Trophoblast cell (in vitro differentiated cells and primary cell): ENCODE measurements around the gene IL1RAP.

Experiments
- DNase-seq, 2 donors: peaks; one replicate each; pipeline ENCODE4 v3.0.0-alpha.2; 2016
- H2AFZ ChIP-seq: 2 replicates; pipeline ENCODE4 v1.6.1; 2013; ENCODE audit warnings: low read length, moderate library complexity, mild to moderate bottlenecking; ENCODE audit not compliant: insufficient read depth, poor library complexity
- H2AK5ac ChIP-seq: 2 replicates; pipeline ENCODE4 v1.6.1; 2013; ENCODE audit warnings: mild to moderate bottlenecking, low read length
- H2BK120ac ChIP-seq: 2 replicates; pipeline ENCODE4 v1.6.1; 2013; ENCODE audit warnings: low read length, mild to moderate bottlenecking, moderate library complexity; ENCODE audit not compliant: insufficient read depth, poor library complexity
- H2BK12ac ChIP-seq: 2 replicates; pipeline ENCODE4 v1.6.1; 2013; ENCODE audit warnings: mild to moderate bottlenecking, low read length, moderate library complexity
- H2BK5ac ChIP-seq: 2 replicates; pipeline ENCODE4 v1.6.1; 2013; ENCODE audit warnings: low read length, low read depth, moderate library complexity, mild to moderate bottlenecking; ENCODE audit not compliant: poor library complexity
- H3K14ac ChIP-seq: 2 replicates; pipeline ENCODE4 v1.6.1; 2013; ENCODE audit warnings: mild to moderate bottlenecking, low read length
- H3K18ac ChIP-seq: 2 replicates; pipeline ENCODE4 v1.6.1; 2013; ENCODE audit warnings: mild to moderate bottlenecking, low read length
- H3K23ac ChIP-seq: 2 replicates; pipeline ENCODE4 v1.6.1; 2013; ENCODE audit warnings: low read length
- H3K27ac ChIP-seq: 2 replicates; pipeline ENCODE4 v1.5.1; 2013; ENCODE audit warnings: low read depth, mild to moderate bottlenecking, inconsistent platforms, low read length, moderate library complexity
- H3K27me3 ChIP-seq: 2 replicates; pipeline ENCODE4 v1.6.1; 2013; ENCODE audit warnings: inconsistent platforms, mild to moderate bottlenecking, low read length, moderate library complexity; ENCODE audit not compliant: insufficient read depth
- H3K36me3 ChIP-seq, 2 experiments: 1 replicate in 1 of 2; 2 replicates in 1 of 2; pipeline ENCODE4 v1.6.1; 2013; ENCODE audit warnings: low read length in 2 of 2, mild to moderate bottlenecking in 2 of 2, moderate library complexity in 1 of 2; ENCODE audit not compliant: insufficient read depth in 2 of 2, control insufficient read depth in 1 of 2
- H3K4ac ChIP-seq: 2 replicates; pipeline ENCODE4 v1.6.1; 2013; ENCODE audit warnings: low read depth, mild to moderate bottlenecking, low read length, moderate library complexity
- H3K4me1 ChIP-seq, 2 experiments: 1 replicate in 1 of 2; 2 replicates in 1 of 2; pipeline ENCODE4 v1.6.1; 2013; ENCODE audit warnings: low read length in 2 of 2, mild to moderate bottlenecking in 2 of 2, moderate library complexity in 1 of 2; ENCODE audit not compliant: insufficient read depth in 2 of 2, control insufficient read depth in 1 of 2
- H3K4me2 ChIP-seq: 2 replicates; pipeline ENCODE4 v1.6.1; 2013; ENCODE audit warnings: inconsistent platforms, mild to moderate bottlenecking, low read length, moderate library complexity
- H3K4me3 ChIP-seq: 2 replicates; pipeline ENCODE4 v1.5.1; 2013; ENCODE audit warnings: mild to moderate bottlenecking, low read depth, low read length, inconsistent platforms
- H3K79me1 ChIP-seq: one replicate; pipeline ENCODE4 v1.6.1; 2013; ENCODE audit warnings: low read length
- H3K79me2 ChIP-seq: 2 replicates; pipeline ENCODE4 v1.6.1; 2013; ENCODE audit warnings: low read length, mild to moderate bottlenecking; ENCODE audit not compliant: control insufficient read depth, insufficient read depth, poor library complexity
- H3K9ac ChIP-seq: 2 replicates; pipeline ENCODE4 v1.6.1; 2013; ENCODE audit warnings: mild to moderate bottlenecking, low read length
- H3K9me3 ChIP-seq: 2 replicates; pipeline ENCODE4 v1.6.1; 2013; ENCODE audit warnings: low read depth, mild to moderate bottlenecking, control low read depth, inconsistent platforms, low read length; ENCODE audit not compliant: insufficient read depth
- H4K12ac ChIP-seq: 2 replicates; pipeline ENCODE4 v1.6.1; 2013; ENCODE audit warnings: low read depth, mild to moderate bottlenecking, low read length, moderate library complexity
- H4K8ac ChIP-seq: 2 replicates; pipeline ENCODE4 v1.6.1; 2013; ENCODE audit warnings: low read depth, mild to moderate bottlenecking, low read length, moderate library complexity
- H4K91ac ChIP-seq: one replicate; pipeline ENCODE4 v1.6.1; 2013; ENCODE audit warnings: low read depth, mild to moderate bottlenecking, low read length, moderate library complexity
- WGBS: extraction: QIAGEN DNeasy Blood & Tissue Kit; methylation state at CpG from one replicate; pipeline ENCODE4 v1.1.7; 2013; ENCODE audit warnings: missing lambda C conversion rate; ENCODE audit not compliant: insufficient read length, insufficient coverage; ENCODE audit errors: extremely low coverage; 5-methylcytosine and 5-hydroxymethylcytosine counted together

Gene IL1RAP

DNA sequence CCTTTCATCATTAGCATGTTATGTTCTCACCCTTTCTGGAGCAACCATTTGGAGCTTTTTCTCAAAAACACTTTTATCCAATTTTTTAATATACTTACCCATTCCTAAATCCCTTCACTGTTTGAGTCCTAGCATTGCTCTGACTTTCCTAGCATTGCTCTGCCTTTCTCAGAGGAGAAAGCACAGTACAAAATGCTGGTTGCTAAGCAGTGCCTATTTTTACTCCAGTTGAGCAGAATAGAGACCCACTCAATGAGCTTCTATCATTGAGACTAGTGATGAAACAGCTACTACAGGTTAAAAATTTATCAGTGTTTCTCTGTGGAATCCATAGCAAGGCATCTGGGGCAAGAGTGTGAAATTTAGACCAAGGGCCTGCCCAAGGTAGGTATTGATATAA is 21.8 kb upstream of the IL1RAP start:
- Histone ChIP-seq H3K27me3 (no peaks in the 10 kb centered on the region), H3K36me3 (no peaks in the 10 kb centered on the region), H2BK5ac (no peak overlapping the region), H3K79me1 (no peaks in the 10 kb centered on the region), H3K4me3 (no peak overlapping the region), H2BK12ac (no peak overlapping the region), H3K23ac (no peak overlapping the region), H3K4ac (no peak overlapping the region), H3K4me1 (peaks cover 2 to 4% of the 10 kb centered on the region in 2 experiments), H3K9ac (no peak overlapping the region), H4K91ac (no peak overlapping the region), H3K18ac (no peak overlapping the region), H3K9me3 (no peaks in the 10 kb centered on the region), H3K27ac (no peak overlapping the region), H4K12ac (no peak overlapping the region), H4K8ac (no peak overlapping the region), H3K4me2 (no peak overlapping the region), H3K79me2 (no peaks in the 10 kb centered on the region), H2AK5ac (no peak overlapping the region), H2BK120ac (no peak overlapping the region), H3K14ac (no peak overlapping the region), H2AFZ (no peak overlapping the region)
- DNase-seq, result no peak

DNA sequence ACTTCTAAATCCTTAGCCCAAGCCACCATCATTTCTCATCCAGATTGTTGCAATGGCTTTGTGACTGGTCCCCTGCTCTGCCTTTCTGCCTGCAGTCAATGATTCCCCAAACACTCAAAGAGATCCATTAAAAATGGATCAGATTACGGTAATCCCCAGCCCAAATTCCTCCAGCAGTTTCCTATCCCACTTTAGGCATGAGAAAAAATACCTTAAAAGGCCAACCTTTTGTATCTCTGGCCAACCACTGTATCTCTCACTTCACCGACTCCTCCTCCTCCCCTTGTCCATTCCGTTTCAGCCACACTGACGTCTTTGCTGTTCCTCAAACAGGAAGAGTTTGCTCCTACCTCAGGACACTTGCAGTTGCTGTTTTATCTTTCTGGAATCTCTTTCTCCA is 20.9 kb upstream of the IL1RAP start:
- no peak overlapping the region for H2AK5ac ChIP-seq
- H4K8ac ChIP-seq, result no peak overlapping the region
- no CpG with 5 or more reads among the region's 4 CpGs for WGBS

GRCh38 chr3:190494907-190495306 is 19.0 kb upstream of the IL1RAP start:
- H3K79me2 ChIP-seq, result no peaks in the 10 kb centered on the region
- DNase-seq, result no peak
- no peak overlapping the region for H2AK5ac ChIP-seq
- no peaks in the 10 kb centered on the region for H3K9me3 ChIP-seq
- H2BK5ac ChIP-seq, result no peak overlapping the region
- H3K4me1 ChIP-seq, result peaks cover 2 to 4% of the 10 kb centered on the region in 2 experiments
- H3K4me2 ChIP-seq, result no peak overlapping the region
- no peak overlapping the region for H4K8ac ChIP-seq
- no peak overlapping the region for H3K4me3 ChIP-seq
- no peak overlapping the region for H2BK12ac ChIP-seq
- H3K4ac ChIP-seq, result no peak overlapping the region
- no peak overlapping the region for H4K91ac ChIP-seq
- no peak overlapping the region for H2AFZ ChIP-seq
- no peaks in the 10 kb centered on the region for H3K36me3 ChIP-seq
- no peaks in the 10 kb centered on the region for H3K79me1 ChIP-seq
- H3K18ac ChIP-seq, result no peak overlapping the region
- no peaks in the 10 kb centered on the region for H3K27me3 ChIP-seq
- no peak overlapping the region for H3K14ac ChIP-seq
- no peak overlapping the region for H3K23ac ChIP-seq
- H3K9ac ChIP-seq, result no peak overlapping the region
- H4K12ac ChIP-seq, result no peak overlapping the region
- no peak overlapping the region for H2BK120ac ChIP-seq
- H3K27ac ChIP-seq, result no peak overlapping the region

More for the DNA sequence above, 20.9 kb upstream of the IL1RAP start:
- Histone ChIP-seq H3K9ac (no peak overlapping the region), H3K18ac (no peak overlapping the region), H3K4me2 (no peak overlapping the region), H3K9me3 (no peaks in the 10 kb centered on the region), H3K23ac (no peak overlapping the region), H3K14ac (no peak overlapping the region), H3K27me3 (no peaks in the 10 kb centered on the region), H3K4me3 (no peak overlapping the region), H3K27ac (no peak overlapping the region), H4K91ac (no peak overlapping the region), H2AFZ (no peak overlapping the region), H4K12ac (no peak overlapping the region), H3K79me2 (no peaks in the 10 kb centered on the region), H2BK5ac (no peak overlapping the region), H3K79me1 (no peaks in the 10 kb centered on the region), H3K36me3 (no peaks in the 10 kb centered on the region), H2BK120ac (no peak overlapping the region), H3K4ac (no peak overlapping the region), H2BK12ac (no peak overlapping the region), H3K4me1 (peaks cover 2 to 4% of the 10 kb centered on the region in 2 experiments)
- DNase-seq, result peak; percentile 30 to 66

GRCh38 chr3:190495354-190495753 is 18.5 kb upstream of the IL1RAP start:
- Histone ChIP-seq H3K4me1 (peaks cover 2 to 4% of the 10 kb centered on the region in 2 experiments), H3K23ac (no peak overlapping the region), H3K14ac (no peak overlapping the region), H3K9me3 (no peaks in the 10 kb centered on the region), H4K8ac (no peak overlapping the region), H2BK12ac (no peak overlapping the region), H3K27ac (no peak overlapping the region), H3K36me3 (no peaks in the 10 kb centered on the region), H3K79me1 (no peaks in the 10 kb centered on the region), H3K27me3 (no peaks in the 10 kb centered on the region), H3K18ac (no peak overlapping the region), H3K79me2 (no peaks in the 10 kb centered on the region), H3K9ac (no peak overlapping the region), H3K4ac (no peak overlapping the region), H3K4me3 (no peak overlapping the region), H2AFZ (no peak overlapping the region), H2BK5ac (no peak overlapping the region), H4K91ac (no peak overlapping the region), H4K12ac (no peak overlapping the region), H2BK120ac (no peak overlapping the region), H2AK5ac (no peak overlapping the region), H3K4me2 (no peak overlapping the region)
- no peak for DNase-seq

DNA sequence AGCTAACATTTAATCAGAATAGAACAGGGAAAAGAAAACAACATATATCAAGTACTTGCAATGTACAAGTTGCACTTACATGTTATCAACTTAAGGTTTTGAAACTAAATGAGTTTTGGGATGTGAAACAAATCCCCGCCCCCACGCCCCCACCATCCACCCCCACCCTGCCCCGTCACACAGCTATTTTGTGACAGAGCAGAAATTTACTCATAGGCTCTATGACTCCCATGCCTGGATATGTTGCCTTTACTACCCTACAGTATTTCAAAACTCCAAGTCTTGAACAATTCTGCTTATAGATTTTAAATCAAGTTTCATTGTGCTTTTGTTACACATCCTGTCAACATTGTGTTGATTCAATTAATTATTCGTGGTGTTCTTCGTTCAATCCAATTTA is 18.1 kb upstream of the IL1RAP start:
- no peak overlapping the region for H4K12ac ChIP-seq
- H3K79me1 ChIP-seq, result no peaks in the 10 kb centered on the region
- no peak overlapping the region for H2BK120ac ChIP-seq
- H2BK5ac ChIP-seq, result no peak overlapping the region
- no peak overlapping the region for H3K23ac ChIP-seq
- H3K4ac ChIP-seq, result no peak overlapping the region
- H4K8ac ChIP-seq, result no peak overlapping the region
- H3K14ac ChIP-seq, result no peak overlapping the region
- no CpG with 5 or more reads among the region's 5 CpGs for WGBS
- H3K4me2 ChIP-seq, result no peak overlapping the region
- no peaks in the 10 kb centered on the region for H3K9me3 ChIP-seq
- H3K18ac ChIP-seq, result no peak overlapping the region
- H3K4me1 ChIP-seq, result peaks cover 2 to 4% of the 10 kb centered on the region in 2 experiments
- peak in 1 of 2 donors; percentile 37 for DNase-seq
- no peaks in the 10 kb centered on the region for H3K27me3 ChIP-seq
- H3K27ac ChIP-seq, result no peak overlapping the region
- H3K4me3 ChIP-seq, result no peak overlapping the region
- no peak overlapping the region for H2AK5ac ChIP-seq
- no peak overlapping the region for H2BK12ac ChIP-seq
- H3K9ac ChIP-seq, result no peak overlapping the region
- no peak overlapping the region for H4K91ac ChIP-seq
- H3K79me2 ChIP-seq, result no peaks in the 10 kb centered on the region
- H2AFZ ChIP-seq, result no peak overlapping the region
- H3K36me3 ChIP-seq, result no peaks in the 10 kb centered on the region
